Muscle layer of duodenum (tissue), 2 donors: Measurements from ENCODE around the gene XRCC4.
A peak's percentile ranks its signal among the peaks of the same experiment; 100 is the strongest.

Source experiments
- H3K27ac ChIP-seq: one replicate; pipeline ENCODE4 v1.7.0; 2013; ENCODE audit warnings: mild to moderate bottlenecking, low read length
- H3K27me3 ChIP-seq: one replicate; pipeline ENCODE4 v1.7.0; 2013; ENCODE audit warnings: low read depth, mild to moderate bottlenecking, control low read depth, low read length
- H3K36me3 ChIP-seq, 2 donors: one replicate each; pipeline ENCODE4 v1.7.0; 2013; ENCODE audit warnings: low read length in 2 of 2, control low read depth in 1 of 2, mild to moderate bottlenecking in 1 of 2; ENCODE audit not compliant: insufficient read depth in 2 of 2, control insufficient read depth in 1 of 2
- H3K4me1 ChIP-seq, 2 donors: one replicate each; pipeline ENCODE4 v1.7.0; 2013; ENCODE audit warnings: low read length in 2 of 2, mild to moderate bottlenecking in 2 of 2, control low read depth in 1 of 2, moderate library complexity in 1 of 2; ENCODE audit not compliant: insufficient read depth in 2 of 2, control insufficient read depth in 1 of 2
- H3K4me3 ChIP-seq, 2 donors: one replicate each; pipeline ENCODE4 v1.7.0; 2013; ENCODE audit warnings: low read length in 2 of 2, low read depth in 1 of 2, mild to moderate bottlenecking in 1 of 2
- H3K9me3 ChIP-seq, 2 donors: one replicate each; pipeline ENCODE4 v1.7.0; 2013; ENCODE audit warnings: low read length in 2 of 2, control low read depth in 1 of 2, mild to moderate bottlenecking in 1 of 2; ENCODE audit not compliant: control insufficient read depth in 1 of 2
- donor health status: healthy.

Gene XRCC4

GRCh38 chr5:83076742-83077661 is at the start of gene XRCC4, which contains the start of gene TMEM167A:
Gene XRCC4 (plus strand): TSS chr5:83077547. CDS start chr5:83104920, 27,373 bp downstream.
Gene TMEM167A (minus strand): TSS chr5:83077394. CDS start chr5:83077323, 71 bp downstream.
- Histone ChIP-seq H3K4me3 (peak within 1 kb of the TSS; percentile 92 to 98), H3K36me3 (no peaks in the 10 kb centered on the region), H3K9me3 (no peaks in the 10 kb centered on the region), H3K4me1 (peaks cover 11 to 37% of the 10 kb centered on the region in 2 donors), H3K27me3 (no peaks in the 10 kb centered on the region), H3K27ac (peak within 1 kb of the TSS; percentile 92)

- Histone ChIP-seq H3K4me3 (no peak overlapping the region), H3K27me3 (no peaks in the 10 kb centered on the region), H3K9me3 (no peaks in the 10 kb centered on the region), H3K36me3 (no peaks in the 10 kb centered on the region), H3K4me1 (no peaks in the 10 kb centered on the region), H3K27ac (no peak overlapping the region)
These were observed 47.4 kb upstream of the XRCC4 start for GRCh38 chr5:83029912-83030311.

GRCh38 chr5:83031381-83031780 is 46.0 kb upstream of the XRCC4 start:
- Histone ChIP-seq H3K4me1 (peaks cover 0 to 7% of the 10 kb centered on the region in 2 donors), H3K27me3 (no peaks in the 10 kb centered on the region), H3K36me3 (no peaks in the 10 kb centered on the region), H3K9me3 (no peaks in the 10 kb centered on the region), H3K4me3 (no peak overlapping the region), H3K27ac (no peak overlapping the region)

GRCh38 chr5:83034036-83034435 is 43.3 kb upstream of the XRCC4 start:
- Histone ChIP-seq H3K4me1 (peaks cover 0 to 7% of the 10 kb centered on the region in 2 donors), H3K9me3 (no peaks in the 10 kb centered on the region), H3K27me3 (no peaks in the 10 kb centered on the region)

GRCh38 chr5:83034528-83035207 is 42.7 kb upstream of the XRCC4 start:
- Histone ChIP-seq H3K9me3 (no peaks in the 10 kb centered on the region), H3K4me3 (no peak overlapping the region), H3K27me3 (no peaks in the 10 kb centered on the region), H3K36me3 (no peaks in the 10 kb centered on the region), H3K27ac (no peak overlapping the region), H3K4me1 (peaks cover 0 to 7% of the 10 kb centered on the region in 2 donors)

More at GRCh38 chr5:83034036-83034435, 43.3 kb upstream of the XRCC4 start:
- Histone ChIP-seq H3K27ac (no peak overlapping the region), H3K4me3 (no peak overlapping the region), H3K36me3 (no peaks in the 10 kb centered on the region)

GRCh38 chr5:83035373-83036100 is 41.8 kb upstream of the XRCC4 start:
- Histone ChIP-seq H3K27me3 (no peaks in the 10 kb centered on the region), H3K4me3 (no peak overlapping the region), H3K4me1 (peaks cover 0 to 7% of the 10 kb centered on the region in 2 donors), H3K36me3 (no peaks in the 10 kb centered on the region), H3K27ac (no peak overlapping the region), H3K9me3 (no peaks in the 10 kb centered on the region)

GRCh38 chr5:83036991-83037575 is 40.3 kb upstream of the XRCC4 start:
- H3K4me3 ChIP-seq: no peak overlapping the region
- no peaks in the 10 kb centered on the region for H3K27me3 ChIP-seq
- peaks cover 0 to 7% of the 10 kb centered on the region in 2 donors for H3K4me1 ChIP-seq
- no peaks in the 10 kb centered on the region for H3K36me3 ChIP-seq
- no peaks in the 10 kb centered on the region for H3K9me3 ChIP-seq
- no peak overlapping the region for H3K27ac ChIP-seq

- H3K4me3 ChIP-seq: no peak overlapping the region
These were observed 38.4 kb upstream of the XRCC4 start for GRCh38 chr5:83038924-83039323.

GRCh38 chr5:83042507-83042906 is 34.8 kb upstream of the XRCC4 start:
- no peaks in the 10 kb centered on the region for H3K27me3 ChIP-seq
- no peak overlapping the region for H3K4me3 ChIP-seq

More at GRCh38 chr5:83038924-83039323, 38.4 kb upstream of the XRCC4 start:
- no peaks in the 10 kb centered on the region for H3K36me3 ChIP-seq
- no peaks in the 10 kb centered on the region for H3K27me3 ChIP-seq
- peaks cover 0 to 7% of the 10 kb centered on the region in 2 donors for H3K4me1 ChIP-seq
- H3K27ac ChIP-seq: no peak overlapping the region
- no peaks in the 10 kb centered on the region for H3K9me3 ChIP-seq

GRCh38 chr5:83044926-83045325 is 32.4 kb upstream of the XRCC4 start:
- Histone ChIP-seq H3K27ac (no peak overlapping the region), H3K4me3 (no peak overlapping the region), H3K4me1 (no peaks in the 10 kb centered on the region), H3K27me3 (no peaks in the 10 kb centered on the region), H3K36me3 (no peaks in the 10 kb centered on the region), H3K9me3 (no peaks in the 10 kb centered on the region)

More at GRCh38 chr5:83042507-83042906, 34.8 kb upstream of the XRCC4 start:
- no peaks in the 10 kb centered on the region for H3K9me3 ChIP-seq
- H3K27ac ChIP-seq: no peak overlapping the region
- H3K36me3 ChIP-seq: no peaks in the 10 kb centered on the region
- H3K4me1 ChIP-seq: no peaks in the 10 kb centered on the region
